Kidney tubule cell (primary cell): ENCODE results near the gene ITK.
A peak's percentile ranks its signal among the peaks of the same experiment; 100 is the strongest.

Experiments
- DNase-seq: peaks from one replicate; pipeline ENCODE4 v3.0.0-alpha.2; 2018; ENCODE audit warnings: low spot score

Gene ITK

DNA sequence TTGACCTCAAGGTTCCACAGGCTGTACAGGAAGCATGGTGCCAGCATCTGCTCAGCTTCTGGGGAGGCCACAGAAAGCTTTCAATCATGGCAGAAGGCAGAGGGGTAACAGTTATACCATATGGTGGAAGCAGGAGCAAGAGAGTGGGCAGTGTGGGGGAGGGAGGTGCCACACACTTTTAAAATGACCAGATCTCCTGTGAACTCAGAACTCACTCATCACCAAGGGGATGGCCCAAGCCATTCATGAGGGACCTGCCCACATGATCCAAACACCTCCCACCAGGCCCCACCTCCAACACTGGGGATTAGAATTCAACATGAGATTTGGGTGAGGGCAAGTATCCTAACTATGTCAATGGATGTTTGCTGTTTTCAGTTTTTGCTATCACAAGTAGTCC is 101.5 kb downstream of the ITK start:
- no peak for DNase-seq

DNA sequence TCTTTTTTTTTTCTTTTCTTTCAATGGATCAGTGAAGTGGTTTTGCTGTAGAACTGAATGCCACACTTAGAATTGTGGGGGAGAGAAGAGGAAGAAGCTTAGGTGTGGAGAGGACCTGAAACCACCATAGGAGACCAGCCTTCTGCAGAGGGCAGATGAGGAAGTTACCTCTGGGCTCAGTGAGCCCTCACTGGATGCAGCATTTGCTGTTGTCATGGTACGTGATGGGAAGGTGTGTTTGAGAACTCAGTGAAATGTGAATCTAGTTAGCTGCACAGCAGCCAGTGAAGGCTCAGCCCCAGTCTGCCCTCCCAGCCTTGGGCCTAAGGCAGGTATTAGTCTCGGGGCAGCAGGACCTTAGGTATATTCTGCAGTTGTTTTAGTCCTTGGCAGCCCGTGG is 102.8 kb downstream of the ITK start:
- peak; percentile 43 for DNase-seq

DNA sequence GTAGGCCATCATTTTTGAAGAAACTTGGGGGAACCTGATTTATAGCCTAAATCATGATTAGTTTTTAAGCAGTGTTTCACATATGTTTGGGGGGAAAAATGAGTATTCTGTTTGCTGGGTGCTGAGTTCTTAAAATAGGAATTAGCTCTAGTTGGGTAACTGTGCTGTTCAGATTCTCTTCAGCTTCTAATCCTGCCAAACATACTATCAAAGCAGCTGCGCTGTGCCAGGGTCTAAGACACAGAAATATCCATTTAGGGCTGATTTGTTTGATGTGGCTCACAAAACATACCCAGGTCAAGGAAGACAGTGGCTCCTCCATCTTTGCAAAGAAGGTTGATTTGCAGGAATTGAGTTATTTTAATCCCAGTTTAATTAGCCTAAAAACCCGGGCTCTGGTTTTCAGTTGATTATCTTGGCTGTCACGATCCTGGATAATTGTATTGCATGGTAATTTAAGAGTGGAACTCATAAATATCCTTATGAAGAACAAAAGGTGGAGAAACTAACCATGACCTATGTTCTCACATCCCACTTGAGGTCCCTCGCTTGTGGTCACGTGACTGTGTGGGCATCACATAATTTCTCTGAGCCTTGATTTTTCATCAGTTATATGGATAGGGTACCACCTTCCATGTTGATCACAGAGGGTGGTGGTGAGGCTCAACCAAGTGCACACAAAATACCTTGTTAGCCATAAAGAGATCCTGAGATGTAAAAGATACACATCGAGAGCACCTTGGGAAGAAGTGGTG is 104.0 kb downstream of the ITK start:
- no peak for DNase-seq

DNA sequence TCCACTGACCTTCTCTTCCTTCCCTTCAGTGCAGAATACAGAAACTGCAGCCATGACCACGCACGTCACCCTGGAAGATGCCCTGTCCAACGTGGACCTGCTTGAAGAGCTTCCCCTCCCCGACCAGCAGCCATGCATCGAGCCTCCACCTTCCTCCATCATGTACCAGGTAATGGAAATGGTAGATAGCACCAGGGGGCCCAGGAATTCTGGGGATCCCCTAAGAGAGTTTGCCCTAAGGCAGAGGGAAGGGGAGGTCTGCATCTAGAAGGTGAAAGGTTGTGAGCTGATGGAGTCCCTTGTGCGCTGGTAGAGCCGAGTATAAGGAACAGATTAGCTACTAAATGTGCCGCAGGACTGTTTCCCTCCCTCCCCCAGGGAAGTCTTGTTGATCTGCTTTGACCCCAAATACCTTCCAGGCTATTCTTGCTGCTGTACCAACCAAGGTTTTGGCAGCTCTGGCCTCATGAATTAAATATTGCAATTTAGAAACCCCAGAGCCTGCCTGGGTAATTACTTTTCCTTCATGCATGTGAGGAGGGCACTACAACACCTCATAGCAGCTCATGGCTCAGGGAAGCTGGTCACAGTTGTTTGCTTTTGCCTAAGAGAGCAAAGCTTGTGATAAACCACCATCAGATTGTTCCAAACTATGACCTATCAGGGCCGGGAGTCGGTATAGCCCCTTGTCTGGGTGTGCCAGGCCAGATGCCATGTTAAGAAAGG is 104.8 kb downstream of the ITK start:
- no peak for DNase-seq

DNA sequence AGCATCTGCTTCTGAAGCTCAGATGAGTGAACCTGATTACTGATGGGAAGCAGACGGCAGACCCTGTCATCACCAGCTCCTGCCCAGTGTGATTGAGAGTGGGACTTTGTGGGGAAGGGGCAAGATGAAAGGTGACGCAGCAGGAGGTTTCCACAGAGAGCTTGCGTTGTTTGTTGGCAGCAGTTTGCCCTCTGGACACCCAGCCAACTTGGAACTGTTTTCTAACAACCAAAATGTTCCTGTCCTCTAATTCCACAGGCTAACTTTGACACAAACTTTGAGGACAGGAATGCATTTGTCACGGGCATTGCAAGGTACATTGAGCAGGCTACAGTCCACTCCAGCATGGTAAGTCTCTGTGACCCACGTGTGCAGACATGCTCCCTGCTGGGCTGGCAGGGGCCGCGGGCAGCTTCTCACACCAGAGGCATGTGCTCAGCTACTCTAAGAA is 106.1 kb downstream of the ITK start:
- peak; percentile 38 for DNase-seq

DNA sequence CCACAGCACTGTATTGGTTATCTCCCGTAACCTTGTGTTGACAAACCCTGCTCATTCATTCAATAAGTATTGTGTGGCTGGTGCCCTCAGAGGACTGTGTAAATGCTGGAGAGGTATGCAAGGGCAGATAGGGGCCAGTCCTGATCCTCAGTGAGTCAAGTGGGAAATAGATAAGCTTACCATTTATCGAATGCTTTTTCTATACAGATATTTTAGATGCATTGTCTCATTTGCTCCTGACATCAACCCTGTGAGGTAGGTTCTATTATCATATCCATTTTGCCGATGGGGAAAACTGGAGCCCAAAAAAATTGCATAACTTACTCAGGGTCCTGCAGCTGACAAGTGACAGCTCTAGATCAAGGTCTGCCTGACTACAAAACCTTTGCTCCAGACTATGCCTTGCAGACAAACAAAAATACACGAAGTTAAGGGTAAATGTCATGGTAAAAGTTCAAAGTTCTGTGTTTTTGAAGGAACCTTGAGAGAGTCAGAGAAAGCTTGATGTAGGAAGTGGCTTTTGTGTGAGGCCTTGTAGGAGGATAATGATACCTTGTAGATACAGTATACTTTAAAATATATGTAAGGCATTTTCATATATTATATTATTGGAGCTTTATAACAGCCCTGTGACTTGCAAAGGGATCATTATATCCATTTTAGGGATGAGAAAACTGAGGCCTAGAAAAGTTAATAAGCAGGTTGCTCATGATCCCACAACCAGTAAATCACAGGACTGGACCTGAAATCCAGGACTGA is 107.9 kb downstream of the ITK start:
- no peak for DNase-seq

DNA sequence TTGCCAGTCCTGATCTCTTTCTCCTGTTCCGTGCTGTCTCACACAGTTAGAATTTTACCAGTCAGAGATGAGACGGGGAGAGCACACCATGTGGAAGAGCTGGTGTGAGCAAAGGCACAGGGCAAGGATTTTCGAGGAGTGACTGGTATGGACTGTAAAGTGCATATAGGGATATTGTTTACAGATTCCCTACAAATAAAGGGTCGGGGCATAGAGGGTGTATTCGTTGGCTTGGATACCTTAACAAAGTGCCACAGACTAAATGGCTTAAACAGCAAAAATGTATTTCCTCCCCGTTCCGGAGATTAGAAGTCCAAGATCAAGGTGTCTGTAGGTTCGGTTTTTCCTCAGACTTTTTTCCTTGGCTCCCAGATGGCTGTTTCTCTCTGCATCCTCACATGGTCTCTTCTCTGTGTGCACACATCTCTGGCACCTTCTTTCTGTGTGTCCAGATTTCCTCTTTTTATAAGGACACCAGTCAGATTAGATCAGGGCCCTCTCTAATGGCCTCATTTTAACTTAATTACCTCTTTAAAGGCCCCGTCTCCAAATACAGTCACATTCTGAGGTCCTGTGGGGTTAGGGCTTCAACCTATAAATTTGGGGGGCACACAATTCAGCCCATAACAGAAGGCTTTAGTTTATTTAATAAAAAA is 108.7 kb downstream of the ITK start:
- no peak for DNase-seq

DNA sequence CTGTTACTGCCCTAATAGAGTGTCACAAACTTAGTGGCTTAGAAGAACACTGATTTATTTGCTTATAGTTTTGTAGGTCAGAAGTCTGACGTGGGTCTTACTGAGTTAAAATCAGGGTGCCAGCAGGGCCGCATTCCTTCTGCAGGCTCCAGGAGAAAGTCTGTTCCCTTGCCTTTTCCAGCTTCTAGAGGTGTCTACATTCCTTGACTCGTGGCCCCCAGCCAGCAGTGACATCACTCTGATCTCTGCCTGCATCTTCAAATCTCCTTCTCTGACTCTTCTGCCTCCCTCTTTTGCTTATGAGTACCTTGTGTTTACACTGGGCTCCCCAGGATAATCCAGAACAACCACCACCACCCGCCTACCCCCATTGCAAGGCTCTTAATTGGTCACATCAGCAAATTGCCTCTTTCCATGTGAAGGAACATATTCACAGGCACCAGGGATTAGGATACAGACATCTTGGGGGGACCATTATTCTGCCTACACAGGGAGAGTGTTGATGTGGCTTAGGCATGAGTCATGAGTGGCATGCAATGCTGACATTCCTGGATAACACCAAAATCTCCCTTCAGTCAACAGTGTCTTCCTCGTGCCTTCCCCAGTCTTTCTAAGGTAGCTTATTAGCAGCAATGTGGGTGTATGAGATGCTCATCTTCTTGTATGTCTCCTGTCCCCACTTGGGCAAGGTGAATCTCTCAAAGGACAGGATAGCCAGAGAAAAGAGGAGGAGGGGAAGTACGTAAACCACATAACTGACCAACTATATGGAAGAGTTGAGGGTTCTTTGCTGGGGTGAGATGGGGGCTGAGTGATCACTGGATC is 109.7 kb downstream of the ITK start:
- peak; percentile 90 for DNase-seq

DNA sequence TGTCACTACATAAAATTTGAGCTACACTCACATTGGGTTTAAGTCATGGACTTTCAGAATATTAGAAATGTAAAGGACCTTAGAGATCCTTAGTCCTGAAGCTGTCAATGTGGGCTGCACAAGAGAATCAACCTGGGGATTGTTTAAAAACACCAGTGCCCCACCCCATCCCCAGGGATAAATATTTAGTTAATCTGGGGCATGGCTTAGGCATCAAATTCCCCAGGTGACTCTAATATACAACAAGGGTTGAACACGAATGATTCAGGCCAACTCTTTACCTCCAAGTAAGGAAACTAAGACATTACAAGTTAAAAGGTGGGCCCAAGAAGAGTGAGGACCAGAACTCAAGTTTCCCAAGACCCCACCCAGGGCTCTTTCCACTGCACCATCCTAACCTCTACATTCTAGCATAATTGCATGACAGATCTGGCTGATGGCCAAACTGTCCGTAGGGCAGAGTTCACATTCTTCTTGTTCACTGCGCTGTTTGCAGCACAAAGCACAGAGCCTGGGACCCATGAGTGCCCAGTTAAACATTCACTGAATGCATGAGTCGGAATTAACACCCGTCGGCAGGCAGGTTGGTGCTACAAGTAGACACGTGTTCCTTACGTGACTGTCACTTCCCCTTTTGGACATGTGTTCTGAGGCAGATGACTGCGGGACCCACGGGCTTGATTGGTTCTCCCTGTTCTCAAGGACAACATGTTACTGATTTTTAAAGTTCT is 110.5 kb downstream of the ITK start:
- peak; percentile 99 for DNase-seq

DNA sequence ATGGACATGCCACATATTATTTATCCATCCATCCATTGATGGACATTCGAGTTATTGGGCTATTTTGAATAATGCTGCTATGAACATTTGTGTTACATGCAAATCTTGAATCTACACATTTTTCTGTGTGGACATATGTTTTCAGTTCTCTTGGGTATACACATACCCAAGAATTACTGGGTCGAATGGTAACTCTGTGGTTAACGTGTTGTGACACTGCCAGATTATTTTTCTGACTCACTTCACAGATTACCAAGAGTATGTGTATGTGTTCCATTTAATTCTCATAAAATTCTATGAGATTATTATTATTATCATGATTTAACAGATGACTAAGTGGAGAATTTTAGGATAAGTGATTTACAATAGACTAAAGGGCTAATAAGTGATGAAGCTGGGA is 112.0 kb downstream of the ITK start:
- no peak for DNase-seq

DNA sequence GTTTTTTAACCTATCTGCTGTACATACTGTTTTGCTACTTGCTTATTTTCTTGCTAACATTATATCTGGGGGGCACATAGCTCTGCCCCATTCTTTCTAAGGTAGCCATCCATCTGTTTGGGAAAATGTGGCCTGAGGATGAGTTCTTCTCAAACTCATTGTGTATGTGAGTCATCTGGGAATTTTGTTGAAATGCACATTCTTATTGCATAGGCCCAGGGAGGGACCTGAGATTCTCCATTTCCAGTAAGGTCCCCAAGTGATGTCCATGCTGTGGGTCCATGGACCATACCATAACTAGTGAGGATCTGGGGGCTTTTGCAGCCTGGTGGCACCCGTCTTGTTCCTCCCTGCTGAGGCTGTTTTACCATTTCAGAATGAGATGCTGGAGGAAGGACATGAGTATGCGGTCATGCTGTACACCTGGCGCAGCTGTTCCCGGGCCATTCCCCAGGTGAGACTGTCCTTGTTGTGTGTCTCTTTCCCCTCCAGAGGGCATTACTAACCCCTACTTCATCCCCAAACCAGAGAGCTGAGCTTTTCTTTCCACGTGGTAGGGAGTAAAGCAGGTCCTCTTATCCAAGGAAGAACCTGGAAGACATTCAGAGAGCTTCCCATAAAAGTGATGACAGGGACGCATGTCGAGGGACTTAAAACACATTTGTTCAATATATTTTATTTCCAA is 113.9 kb downstream of the ITK start:
- DNase-seq, result no peak

DNA sequence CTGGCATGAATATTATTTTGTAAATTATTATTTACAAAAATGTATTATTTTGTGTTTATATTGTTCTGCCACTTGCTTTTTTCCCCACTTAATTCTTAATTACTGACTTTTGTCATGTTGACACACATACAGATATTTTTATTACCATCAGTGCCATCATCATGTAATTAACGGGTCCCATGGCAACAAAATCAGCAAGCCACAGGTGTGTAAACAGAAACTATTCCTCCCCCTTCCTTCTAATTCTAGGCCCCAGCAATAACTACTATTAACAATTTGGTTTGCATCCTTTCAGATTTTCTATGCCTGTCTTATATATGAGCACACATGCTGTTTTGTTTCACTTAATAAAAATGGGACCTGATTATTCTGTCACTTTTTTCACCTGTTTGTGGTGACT is 114.6 kb downstream of the ITK start:
- DNase-seq, result no peak

DNA sequence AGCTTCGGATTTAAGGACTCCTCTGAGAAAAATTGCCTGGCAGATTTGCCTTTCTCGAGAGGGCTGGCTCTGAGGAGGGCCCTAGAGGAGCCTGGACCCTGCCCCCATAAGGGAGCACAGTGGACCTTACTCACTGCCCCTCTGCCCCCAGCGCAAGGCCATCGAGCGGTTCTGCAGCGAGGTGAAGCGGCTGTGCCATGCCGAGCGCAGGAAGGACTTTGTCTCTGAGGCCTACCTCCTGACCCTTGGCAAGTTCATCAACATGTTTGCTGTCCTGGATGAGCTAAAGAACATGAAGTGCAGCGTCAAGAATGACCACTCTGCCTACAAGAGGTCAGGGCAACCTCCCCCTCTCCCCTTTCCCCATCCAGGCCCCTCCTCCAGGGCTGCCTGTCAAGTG is 119.9 kb downstream of the ITK start:
- DNase-seq, result no peak

DNA sequence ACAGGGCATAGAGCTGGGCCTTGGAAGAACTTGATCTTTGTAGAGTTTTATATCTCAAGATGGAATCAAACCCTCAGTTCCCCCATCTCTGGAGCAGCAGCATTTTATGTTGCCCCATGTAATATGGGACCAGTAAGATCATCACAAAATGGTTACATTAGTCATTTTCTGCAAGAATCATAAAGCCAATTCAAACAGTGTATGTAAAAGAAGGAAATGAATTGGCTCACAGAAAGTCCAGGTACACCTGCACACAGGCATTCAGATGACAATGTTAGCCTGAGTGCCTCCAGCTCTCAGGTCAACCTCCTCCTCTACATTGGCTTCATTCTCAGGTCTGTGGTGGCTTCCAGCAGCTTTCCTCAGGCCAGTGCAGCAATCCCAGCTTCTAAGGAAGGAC is 120.4 kb downstream of the ITK start:
- DNase-seq, result no peak

DNA sequence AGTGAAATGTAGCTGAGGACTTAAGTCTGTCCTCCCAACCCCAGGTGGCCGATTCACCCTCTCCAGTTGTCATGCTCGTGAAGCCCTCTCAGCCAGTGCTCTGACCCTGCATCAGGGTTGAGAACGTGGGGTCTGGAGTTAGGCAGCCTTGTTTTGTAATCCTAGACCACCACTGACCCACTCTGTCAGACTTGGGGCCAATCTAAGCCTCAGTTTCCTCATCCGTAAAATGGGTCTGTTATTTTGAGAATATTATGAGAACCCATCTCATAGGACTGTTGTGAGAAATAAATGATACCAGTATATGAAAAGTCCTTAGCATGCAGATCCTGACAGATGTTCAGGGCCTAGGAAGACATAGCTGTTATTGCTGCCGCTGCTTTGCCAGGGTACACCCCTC is 122.4 kb downstream of the ITK start:
- DNase-seq, result no peak

DNA sequence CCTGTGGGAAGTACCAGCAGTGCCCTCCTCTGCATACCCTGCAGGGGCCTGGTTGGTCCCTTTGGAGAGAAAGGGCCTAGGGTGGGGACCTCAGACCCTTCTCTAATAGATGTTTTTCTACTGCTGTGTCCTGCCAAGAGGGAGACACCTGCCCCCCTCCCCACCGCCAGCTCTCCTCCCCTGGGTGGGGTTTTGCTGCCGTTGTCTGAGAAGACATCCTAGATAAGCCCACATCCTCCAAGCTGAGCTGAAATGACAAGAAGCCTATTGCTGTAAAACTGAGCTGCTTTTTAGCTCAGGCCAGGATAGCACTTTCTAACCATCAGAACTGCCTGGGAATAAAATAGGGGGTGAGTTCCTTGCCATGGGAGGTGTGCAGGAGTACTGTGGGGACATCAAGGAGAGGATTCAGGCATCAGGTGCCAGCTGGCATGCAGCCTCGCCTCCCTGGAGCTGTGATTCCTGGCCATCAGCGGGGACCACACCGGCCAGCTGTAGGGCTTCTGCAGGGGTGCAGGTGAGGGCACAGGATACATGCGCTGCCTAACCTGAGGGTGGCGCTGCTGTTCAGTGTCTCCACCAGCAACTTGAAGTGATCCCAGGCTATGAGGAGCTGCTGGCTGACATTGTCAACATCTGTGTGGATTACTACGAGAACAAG is 123.2 kb downstream of the ITK start:
- no peak for DNase-seq
